NT2/D1 (cell line): Measurements from ENCODE around the gene SREBF1.

Source experiments
- SUZ12 ChIP-seq: IDR thresholded peaks from 2 replicates; pipeline ENCODE4 v1.6.1; 2011; ENCODE audit not compliant: insufficient read length, insufficient read depth; ENCODE audit errors: extremely low read depth
- YY1 ChIP-seq: IDR thresholded peaks from 2 replicates; pipeline ENCODE4 v1.6.1; 2011; ENCODE audit not compliant: insufficient read length, insufficient read depth
- ZNF274 ChIP-seq: IDR thresholded peaks from 2 replicates; pipeline ENCODE4 v1.6.1; 2011; ENCODE audit warnings: mild to moderate bottlenecking, low read depth, low read length

DNA sequence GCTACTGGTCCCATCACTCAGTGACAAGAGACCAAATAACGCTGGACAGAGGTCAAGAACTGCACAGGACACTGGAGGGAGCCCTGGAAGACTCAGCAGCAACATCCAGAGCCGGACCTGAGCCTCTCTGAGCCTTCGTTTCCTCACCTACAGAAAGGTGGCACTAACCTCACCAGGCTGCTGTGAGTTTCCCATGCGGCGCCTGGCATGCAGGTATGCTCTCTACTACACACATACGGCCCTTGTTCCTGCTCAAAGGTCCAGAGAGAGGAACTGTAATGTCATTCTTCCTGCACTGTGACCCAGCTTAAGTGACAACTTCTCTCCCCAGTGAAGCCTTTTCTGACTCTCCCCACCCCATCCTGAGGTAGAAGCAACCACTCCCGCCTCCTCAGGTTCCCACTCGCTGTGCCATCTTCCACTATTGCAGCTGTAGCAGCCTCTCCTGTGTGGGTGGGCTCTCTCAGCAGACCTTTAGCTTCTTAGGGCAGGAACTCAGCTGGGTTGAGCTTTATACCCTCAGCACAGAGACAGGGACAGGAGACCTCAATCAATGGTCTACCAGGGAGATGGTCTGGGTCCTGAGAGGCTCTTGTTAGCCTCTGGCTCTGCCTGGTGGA is 43.9 kb upstream of the SREBF1 start:
- no peak for TF ChIP-seq YY1
- TF ChIP-seq ZNF274: no peak
- no peak for TF ChIP-seq SUZ12
